Neuronal stem cell (in vitro differentiated cells): ENCODE results near the gene RAVER1. TPM values are rescaled to one million over a fixed set of nuclear protein-coding genes. Genes with fewer than 3 reads are reported as not detected.
"Not testable (repeated sequence)": the region's sequence is repeated elsewhere in the genome, so short reads cannot be mapped to it uniquely, and the experiment has no call there.

ENCODE experiments used
- DNase-seq: peaks from one replicate; pipeline ENCODE4 v3.0.0-alpha.2; 2013; ENCODE audit warnings: low spot score
- H2AFZ ChIP-seq: one replicate; pipeline ENCODE4 v1.6.1; 2013; ENCODE audit warnings: mild to moderate bottlenecking, low read length, inconsistent platforms
- H2AK5ac ChIP-seq: 2 replicates; pipeline ENCODE4 v1.6.1; 2013; ENCODE audit warnings: low read depth, mild to moderate bottlenecking, inconsistent platforms, low read length, moderate library complexity, mixed read lengths
- H2BK120ac ChIP-seq: 2 replicates; pipeline ENCODE4 v1.6.1; 2013; ENCODE audit warnings: low read depth, mild to moderate bottlenecking, inconsistent platforms, low read length, moderate library complexity, mixed read lengths
- H2BK12ac ChIP-seq: one replicate; pipeline ENCODE4 v1.6.1; 2013; ENCODE audit warnings: low read length, inconsistent platforms
- H2BK15ac ChIP-seq: 2 replicates; pipeline ENCODE4 v1.6.1; 2013; ENCODE audit warnings: mild to moderate bottlenecking, low read length, inconsistent platforms, mixed read lengths
- H2BK5ac ChIP-seq: one replicate; pipeline ENCODE4 v1.6.1; 2013; ENCODE audit warnings: inconsistent platforms, mild to moderate bottlenecking, low read length, moderate library complexity
- H3K14ac ChIP-seq: one replicate; pipeline ENCODE4 v1.6.1; 2013; ENCODE audit warnings: low read length, inconsistent platforms
- H3K18ac ChIP-seq: 2 replicates; pipeline ENCODE4 v1.6.1; 2013; ENCODE audit warnings: low read length, inconsistent platforms
- H3K23ac ChIP-seq: 2 replicates; pipeline ENCODE4 v1.6.1; 2013; ENCODE audit warnings: low read depth, mild to moderate bottlenecking, mixed read lengths, low read length, inconsistent platforms; ENCODE audit not compliant: poor library complexity
- H3K27ac ChIP-seq: replicated peaks from 3 replicates; pipeline ENCODE4 v1.5.1; 2013; ENCODE audit warnings: low read length, inconsistent platforms
- H3K27me3 ChIP-seq, 3 experiments: 2 replicates each; pipeline ENCODE4 v1.6.1; 2013; ENCODE audit warnings: low read length in 3 of 3, mild to moderate bottlenecking in 2 of 3, inconsistent platforms in 1 of 3, low read depth in 1 of 3, mixed read lengths in 1 of 3, moderate library complexity in 1 of 3; ENCODE audit not compliant: control insufficient read depth in 3 of 3, insufficient read depth in 3 of 3
- H3K36me3 ChIP-seq, 2 donors: replicated peaks in 1 of 2; 2 replicates each; pipeline ENCODE4 v1.6.1; 2013; ENCODE audit warnings: low read length in 2 of 2; ENCODE audit not compliant: control insufficient read depth in 2 of 2, insufficient read depth in 2 of 2
- H3K4ac ChIP-seq: 2 replicates; pipeline ENCODE4 v1.6.1; 2013; ENCODE audit warnings: inconsistent platforms, mild to moderate bottlenecking, low read length, moderate library complexity
- H3K4me1 ChIP-seq, 2 donors: 1 replicate in 1 of 2; 2 replicates in 1 of 2; pipeline ENCODE4 v1.6.1; 2013; ENCODE audit warnings: low read length in 2 of 2, low read depth in 1 of 2; ENCODE audit not compliant: control insufficient read depth in 2 of 2, insufficient read depth in 1 of 2
- H3K4me2 ChIP-seq: one replicate; pipeline ENCODE4 v1.6.1; 2013; ENCODE audit warnings: mild to moderate bottlenecking, low read length, inconsistent platforms; ENCODE audit not compliant: insufficient read depth, poor library complexity, severe bottlenecking
- H3K4me3 ChIP-seq, 2 donors: 2 replicates each; pipeline ENCODE4 v1.5.1; 2013; ENCODE audit warnings: low read length in 2 of 2, mild to moderate bottlenecking in 2 of 2, inconsistent platforms in 1 of 2, moderate library complexity in 1 of 2
- H3K79me1 ChIP-seq: one replicate; pipeline ENCODE4 v1.6.1; 2013; ENCODE audit warnings: low read depth, mild to moderate bottlenecking, inconsistent platforms, low read length, moderate library complexity
- H3K9ac ChIP-seq: one replicate; pipeline ENCODE4 v1.6.1; 2013; ENCODE audit warnings: mild to moderate bottlenecking, low read depth, low read length, inconsistent platforms; ENCODE audit not compliant: poor library complexity
- H3K9me3 ChIP-seq, 2 donors: replicated peaks in 1 of 2; 2 replicates each; pipeline versions ENCODE3 to v1.6.1; 2013; ENCODE audit warnings: low read length in 2 of 2, mild to moderate bottlenecking in 2 of 2, inconsistent platforms in 1 of 2, low read depth in 1 of 2, mixed read lengths in 1 of 2, moderate library complexity in 1 of 2; ENCODE audit not compliant: control insufficient read depth in 2 of 2, insufficient read depth in 1 of 2
- H4K8ac ChIP-seq: one replicate; pipeline ENCODE4 v1.6.1; 2013; ENCODE audit warnings: low read depth, mild to moderate bottlenecking, inconsistent platforms, low read length, moderate library complexity
- H4K91ac ChIP-seq: one replicate; pipeline ENCODE4 v1.6.1; 2013; ENCODE audit warnings: low read length, low read depth, mild to moderate bottlenecking, inconsistent platforms; ENCODE audit not compliant: poor library complexity
- WGBS, 2 donors: extraction: QIAGEN DNeasy Blood & Tissue Kit; methylation state at CpG; one replicate each; pipeline ENCODE4 v1.1.7; 2013; ENCODE audit warnings: missing lambda C conversion rate in 2 of 2, mixed read lengths in 1 of 2; ENCODE audit not compliant: insufficient read length in 2 of 2, insufficient replicate concordance in 1 of 2; ENCODE audit errors: extremely low coverage in 2 of 2; 5-methylcytosine and 5-hydroxymethylcytosine counted together
- polyA plus RNA-seq, 2 experiments: library from polyadenylated mRNA; stranded (reverse); fragments of 200-250 nt; gene quantifications; one replicate each; pipeline ENCODE4 v1.2.3, GENCODE V29; 2013

The RAVER1 gene, protein sequence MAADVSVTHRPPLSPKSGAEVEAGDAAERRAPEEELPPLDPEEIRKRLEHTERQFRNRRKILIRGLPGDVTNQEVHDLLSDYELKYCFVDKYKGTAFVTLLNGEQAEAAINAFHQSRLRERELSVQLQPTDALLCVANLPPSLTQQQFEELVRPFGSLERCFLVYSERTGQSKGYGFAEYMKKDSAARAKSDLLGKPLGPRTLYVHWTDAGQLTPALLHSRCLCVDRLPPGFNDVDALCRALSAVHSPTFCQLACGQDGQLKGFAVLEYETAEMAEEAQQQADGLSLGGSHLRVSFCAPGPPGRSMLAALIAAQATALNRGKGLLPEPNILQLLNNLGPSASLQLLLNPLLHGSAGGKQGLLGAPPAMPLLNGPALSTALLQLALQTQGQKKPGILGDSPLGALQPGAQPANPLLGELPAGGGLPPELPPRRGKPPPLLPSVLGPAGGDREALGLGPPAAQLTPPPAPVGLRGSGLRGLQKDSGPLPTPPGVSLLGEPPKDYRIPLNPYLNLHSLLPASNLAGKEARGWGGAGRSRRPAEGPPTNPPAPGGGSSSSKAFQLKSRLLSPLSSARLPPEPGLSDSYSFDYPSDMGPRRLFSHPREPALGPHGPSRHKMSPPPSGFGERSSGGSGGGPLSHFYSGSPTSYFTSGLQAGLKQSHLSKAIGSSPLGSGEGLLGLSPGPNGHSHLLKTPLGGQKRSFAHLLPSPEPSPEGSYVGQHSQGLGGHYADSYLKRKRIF
- 44.6 TPM for polyA plus RNA-seq (2013, experiment 1 of 2)
- polyA plus RNA-seq (2013, experiment 2 of 2): 45.3 TPM

GRCh38 chr19:10332965-10333757 lies at the start of gene RAVER1:
RAVER1 (minus strand) TSS chr19:10333529; CDS start chr19:10333507, 22 bp downstream.
- H2BK15ac ChIP-seq: peak within 1 kb of the TSS; percentile 83
- H3K4me2 ChIP-seq: peak within 1 kb of the TSS; percentile 89
- peak within 1 kb of the TSS; percentile 76 to 88 for H3K4me3 ChIP-seq
- H4K91ac ChIP-seq: no peak within 1 kb of the TSS
- peak within 1 kb of the TSS; percentile 82 for H2BK120ac ChIP-seq
- peak; percentile 96 for DNase-seq
- peak within 1 kb of the TSS; percentile 94 for H3K14ac ChIP-seq
- H3K79me1 ChIP-seq: peaks cover 24% of the 10 kb centered on the region
- H2BK12ac ChIP-seq: no peak within 1 kb of the TSS
- no CpG with 5 or more reads among the region's 82 CpGs for WGBS, 2 donors
- peak within 1 kb of the TSS; percentile 92 for H3K27ac ChIP-seq
- peak within 1 kb of the TSS; percentile 93 for H3K23ac ChIP-seq
- peak within 1 kb of the TSS; percentile 91 for H3K9ac ChIP-seq
- peak within 1 kb of the TSS; percentile 98 for H3K18ac ChIP-seq
- H3K36me3 ChIP-seq: peaks cover 27 to 39% of the 10 kb centered on the region in 2 donors
- no peak within 1 kb of the TSS for H3K4ac ChIP-seq
- peak within 1 kb of the TSS; percentile 77 for H2AK5ac ChIP-seq
- H2AFZ ChIP-seq: peak within 1 kb of the TSS; percentile 85
- no peaks in the 10 kb centered on the region for H3K9me3 ChIP-seq
- H2BK5ac ChIP-seq: peak within 1 kb of the TSS; percentile 72
- peaks cover 0 to 4% (median 0%) of the 10 kb centered on the region in 3 experiments for H3K27me3 ChIP-seq
- peaks cover 12 to 16% of the 10 kb centered on the region in 2 donors for H3K4me1 ChIP-seq
- H4K8ac ChIP-seq: no peak within 1 kb of the TSS

- H3K79me1 ChIP-seq, H3K27ac ChIP-seq, H2BK15ac ChIP-seq, H4K91ac ChIP-seq, H3K27me3 ChIP-seq, H3K4me3 ChIP-seq, H3K18ac ChIP-seq, H3K14ac ChIP-seq, H3K4me1 ChIP-seq, H4K8ac ChIP-seq, H2AK5ac ChIP-seq, H3K9me3 ChIP-seq, H2BK5ac ChIP-seq, H3K9ac ChIP-seq, H3K4me2 ChIP-seq, H3K4ac ChIP-seq, H3K23ac ChIP-seq, DNase-seq, H2BK120ac ChIP-seq, H3K36me3 ChIP-seq, H2AFZ ChIP-seq, H2BK12ac ChIP-seq: not testable (repeated sequence)
- no CpG with 5 or more reads among the region's 8 CpGs for WGBS, 2 donors
Observed at GRCh38 chr19:10383223-10383499, 49.8 kb upstream of the RAVER1 start.

DNA sequence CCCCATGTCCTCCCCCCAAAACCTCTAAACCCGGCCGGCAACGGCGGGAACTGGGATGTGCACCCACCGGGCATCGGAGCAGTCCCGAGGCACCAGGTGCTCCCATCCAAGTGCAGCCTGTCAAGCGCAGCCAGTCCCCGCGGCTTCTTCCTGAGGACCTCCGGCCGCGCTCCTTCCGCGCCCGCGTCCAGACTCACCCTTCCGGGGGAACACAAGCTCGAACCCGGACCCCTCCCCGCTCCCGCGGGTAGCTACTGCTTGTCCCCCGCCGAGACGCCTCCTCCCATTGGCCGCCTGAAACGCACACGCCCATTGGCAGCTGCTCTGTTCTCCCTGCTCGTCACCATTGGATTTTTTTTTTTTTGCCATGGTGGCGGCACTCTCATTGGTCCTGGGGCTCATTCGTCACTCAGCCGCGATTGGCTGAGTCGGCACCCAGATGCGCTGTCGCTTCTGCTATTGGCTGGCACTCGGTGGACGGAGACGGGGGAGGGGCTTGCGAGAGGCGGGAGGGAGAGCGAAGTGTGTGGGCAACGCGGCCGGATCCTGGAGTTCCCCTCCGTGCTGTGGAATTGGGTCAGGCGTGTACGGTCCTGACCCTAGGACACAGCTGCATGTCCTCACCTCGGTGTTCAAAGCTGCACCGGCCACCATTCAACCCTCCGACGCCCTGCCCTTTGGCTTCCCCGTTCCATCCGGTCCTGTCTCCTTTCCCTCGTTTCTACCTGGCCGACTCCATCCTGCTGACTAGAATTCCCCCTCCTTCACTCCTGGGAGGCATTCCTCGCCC lies 47.2 kb upstream of the RAVER1 start, which contains the start of gene TYK2:
TSS of gene TYK2 (minus strand) at position 260 of the 790 bp plus-strand sequence. CDS start 2,166 bp downstream, outside the sequence.
- Histone ChIP-seq H3K9ac (peak within 1 kb of the TSS; percentile 87), H4K8ac (peak within 1 kb of the TSS; percentile 95), H3K14ac (peak within 1 kb of the TSS; percentile 11), H3K79me1 (peaks cover 2% of the 10 kb centered on the region), H3K4me1 (peaks cover 0 to 4% of the 10 kb centered on the region in 2 donors), H2AK5ac (no peak within 1 kb of the TSS), H2BK5ac (peak within 1 kb of the TSS; percentile 7), H2AFZ (peak within 1 kb of the TSS; percentile 93), H3K27ac (peak within 1 kb of the TSS; percentile 60), H3K27me3 (no peaks in the 10 kb centered on the region), H2BK15ac (peak within 1 kb of the TSS; percentile 7), H4K91ac (no peak within 1 kb of the TSS), H3K4me3 (peak within 1 kb of the TSS; percentile 78 to 89), H2BK12ac (no peak within 1 kb of the TSS), H2BK120ac (no peak within 1 kb of the TSS), H3K23ac (peak within 1 kb of the TSS; percentile 94), H3K4me2 (peak within 1 kb of the TSS; percentile 90), H3K9me3 (no peaks in the 10 kb centered on the region), H3K4ac (no peak within 1 kb of the TSS), H3K36me3 (peaks cover 4 to 15% of the 10 kb centered on the region in 2 donors), H3K18ac (peak within 1 kb of the TSS; percentile 88)
- DNase-seq: peak; percentile 98
- no CpG with 5 or more reads among the region's 58 CpGs for WGBS, 2 donors
